Measurements from ENCODE around the gene ELP6. TPM values are rescaled to one million over a fixed set of nuclear protein-coding genes. Genes with fewer than 3 reads are reported as not detected.
A peak's percentile ranks its signal among the peaks of the same experiment; 100 is the strongest.

Gene ELP6
- total and polyA plus RNA-seq, 9 of the 15 experiments (the other 6 are each of a cell fraction or from before 2014, with no cell fraction given): 76.9 to 198 (median 83.3) TPM

DNA sequence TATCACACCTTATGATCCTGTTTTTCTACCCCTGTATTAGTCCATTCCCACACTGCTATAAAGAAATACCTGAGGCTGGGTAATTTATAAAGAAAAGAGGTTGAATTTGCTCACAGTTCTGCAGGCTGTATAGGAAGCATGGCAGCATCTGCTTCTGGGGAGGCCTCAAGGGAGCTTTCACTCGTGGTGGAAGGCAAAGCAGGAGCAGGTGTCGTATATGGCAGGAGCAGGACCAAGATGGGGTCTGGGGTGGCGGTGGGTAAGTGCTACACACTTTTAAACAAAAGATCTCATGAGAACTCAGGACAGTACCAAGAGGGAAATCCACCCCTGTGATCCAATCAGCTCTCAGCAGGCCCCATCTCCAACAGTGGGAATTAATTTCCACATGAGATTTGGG, 22.3 kb downstream of the ELP6 start:
- no peak for DNase-seq (ENCODE audit: extremely low read depth in 1 of 4, low spot score in 3 of 4)
- no peak overlapping the region for H3K4me2 ChIP-seq (ENCODE audit: insufficient read depth, low read length)
- no peaks in the 10 kb centered on the region for H3K9me3 ChIP-seq (replicated peaks; ENCODE audit: control insufficient read depth, insufficient read depth, low read depth, low read length)
- intact Hi-C loops (cut with micrococcal nuclease): no loop called here
- peaks cover 2 to 4% of the 10 kb centered on the region in 2 experiments; a peak in 4 of 5 replicates for H3K4me1 ChIP-seq (replicated peaks in 1 of 2; ENCODE audit: control insufficient read depth in 2 of 2, insufficient read depth in 2 of 2, low read length in 2 of 2)
- CTCF ChIA-PET (ENCODE audit: low intra/inter-chr PET ratio): no interaction called here
- H3K4me3 ChIP-seq: no peak overlapping the region
- H3K27ac ChIP-seq (ENCODE audit: extremely low read depth, low read depth, low read length): no peak overlapping the region
- POLR2A ChIA-PET: interaction anchor here (1.3 to 1.4 kb wide), 2 partner anchors 9 to 16 kb away, joined by 6 read pairs; no protein-coding TSS in a partner anchor
- no TSS peak for BruUV-seq (replicated peaks)
- H3K36me3 ChIP-seq (ENCODE audit: control insufficient read depth, insufficient read depth, low read length): peaks cover 60% of the 10 kb centered on the region
- H3K79me2 ChIP-seq (ENCODE audit: control insufficient read depth, insufficient read depth, low read length): no peaks in the 10 kb centered on the region
- peak; percentile 23 for FAIRE-seq
- no peak overlapping the region for H3K9ac ChIP-seq (ENCODE audit: insufficient read depth in 1 of 2, low read depth in 2 of 2, low read length in 2 of 2)
- ATAC-seq: no peak
- no peaks in the 10 kb centered on the region for H3K27me3 ChIP-seq (ENCODE audit: control insufficient read depth in 2 of 2, insufficient read depth in 2 of 2, low read length in 2 of 2)
- H2AFZ ChIP-seq (ENCODE audit: low read depth, low read length): no peak overlapping the region
- in situ Hi-C loops (cut with MboI): no loop called here
- H3K9me1 ChIP-seq (ENCODE audit: control insufficient read depth, insufficient read depth, low read length): no peaks in the 10 kb centered on the region
- no peaks in the 10 kb centered on the region for H4K20me1 ChIP-seq (replicated peaks; ENCODE audit: control insufficient read depth, insufficient read depth, low read length)
- 87% methylated on average over 3 of the region's 3 CpGs for WGBS (ENCODE audit: insufficient coverage, low coverage, missing lambda C conversion rate)
- TF ChIP-seq YY1 (IDR thresholded peaks at IDR 0.05; ENCODE audit: borderline replicate concordance in 1 of 3, control insufficient read depth in 1 of 3, extremely low read depth in 1 of 3, insufficient read depth in 3 of 3, insufficient read length in 1 of 3, insufficient replicate concordance in 2 of 3, low read depth in 1 of 3, low read length in 2 of 3): no peak
- TF ChIP-seq POLR2AphosphoS5 (IDR thresholded peaks at IDR 0.05; ENCODE audit: control insufficient read depth, insufficient read depth, low read depth, low read length): no peak
- TF ChIP-seq CBX8 (IDR thresholded peaks at IDR 0.05; ENCODE audit: borderline replicate concordance, extremely low read depth, low read depth, low read length, poor library complexity, severe bottlenecking): no peak
- TF ChIP-seq, protein P1, sequence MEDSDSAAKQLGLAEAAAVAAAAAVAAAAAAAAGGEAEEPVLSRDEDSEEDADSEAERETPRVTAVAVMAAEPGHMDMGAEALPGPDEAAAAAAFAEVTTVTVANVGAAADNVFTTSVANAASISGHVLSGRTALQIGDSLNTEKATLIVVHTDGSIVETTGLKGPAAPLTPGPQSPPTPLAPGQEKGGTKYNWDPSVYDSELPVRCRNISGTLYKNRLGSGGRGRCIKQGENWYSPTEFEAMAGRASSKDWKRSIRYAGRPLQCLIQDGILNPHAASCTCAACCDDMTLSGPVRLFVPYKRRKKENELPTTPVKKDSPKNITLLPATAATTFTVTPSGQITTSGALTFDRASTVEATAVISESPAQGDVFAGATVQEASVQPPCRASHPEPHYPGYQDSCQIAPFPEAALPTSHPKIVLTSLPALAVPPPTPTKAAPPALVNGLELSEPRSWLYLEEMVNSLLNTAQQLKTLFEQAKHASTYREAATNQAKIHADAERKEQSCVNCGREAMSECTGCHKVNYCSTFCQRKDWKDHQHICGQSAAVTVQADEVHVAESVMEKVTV (CRISPR knock-in tag; IDR thresholded peaks at IDR 0.05): no peak
- TF ChIP-seq CC2D1A (IDR thresholded peaks at IDR 0.05): no peak
- no peak for TF ChIP-seq BRCA1 (IDR thresholded peaks at IDR 0.05)
- no peak for TF ChIP-seq BRCA1 (CRISPR knock-in tag; IDR thresholded peaks at IDR 0.05)
- no peak for TF ChIP-seq MTA1 (IDR thresholded peaks at IDR 0.05; ENCODE audit: borderline replicate concordance)
- TF ChIP-seq, protein P2, sequence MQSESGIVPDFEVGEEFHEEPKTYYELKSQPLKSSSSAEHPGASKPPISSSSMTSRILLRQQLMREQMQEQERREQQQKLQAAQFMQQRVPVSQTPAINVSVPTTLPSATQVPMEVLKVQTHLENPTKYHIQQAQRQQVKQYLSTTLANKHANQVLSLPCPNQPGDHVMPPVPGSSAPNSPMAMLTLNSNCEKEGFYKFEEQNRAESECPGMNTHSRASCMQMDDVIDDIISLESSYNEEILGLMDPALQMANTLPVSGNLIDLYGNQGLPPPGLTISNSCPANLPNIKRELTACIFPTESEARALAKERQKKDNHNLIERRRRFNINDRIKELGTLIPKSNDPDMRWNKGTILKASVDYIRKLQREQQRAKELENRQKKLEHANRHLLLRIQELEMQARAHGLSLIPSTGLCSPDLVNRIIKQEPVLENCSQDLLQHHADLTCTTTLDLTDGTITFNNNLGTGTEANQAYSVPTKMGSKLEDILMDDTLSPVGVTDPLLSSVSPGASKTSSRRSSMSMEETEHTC (IDR thresholded peaks at IDR 0.05): no peak
- TF ChIP-seq MYNN (IDR thresholded peaks at IDR 0.05): no peak
- no peak for TF ChIP-seq MYNN (CRISPR knock-in tag; IDR thresholded peaks at IDR 0.05)
- TF ChIP-seq ZNF165 (CRISPR knock-in tag; IDR thresholded peaks at IDR 0.05; ENCODE audit: borderline replicate concordance): no peak
- TF ChIP-seq FOXK2 (conservative IDR thresholded peaks at IDR 0.05 in 1 of 2, IDR thresholded peaks at IDR 0.05 in 1 of 2; ENCODE audit: low read depth in 2 of 2): no peak
- TF ChIP-seq, protein P3, sequence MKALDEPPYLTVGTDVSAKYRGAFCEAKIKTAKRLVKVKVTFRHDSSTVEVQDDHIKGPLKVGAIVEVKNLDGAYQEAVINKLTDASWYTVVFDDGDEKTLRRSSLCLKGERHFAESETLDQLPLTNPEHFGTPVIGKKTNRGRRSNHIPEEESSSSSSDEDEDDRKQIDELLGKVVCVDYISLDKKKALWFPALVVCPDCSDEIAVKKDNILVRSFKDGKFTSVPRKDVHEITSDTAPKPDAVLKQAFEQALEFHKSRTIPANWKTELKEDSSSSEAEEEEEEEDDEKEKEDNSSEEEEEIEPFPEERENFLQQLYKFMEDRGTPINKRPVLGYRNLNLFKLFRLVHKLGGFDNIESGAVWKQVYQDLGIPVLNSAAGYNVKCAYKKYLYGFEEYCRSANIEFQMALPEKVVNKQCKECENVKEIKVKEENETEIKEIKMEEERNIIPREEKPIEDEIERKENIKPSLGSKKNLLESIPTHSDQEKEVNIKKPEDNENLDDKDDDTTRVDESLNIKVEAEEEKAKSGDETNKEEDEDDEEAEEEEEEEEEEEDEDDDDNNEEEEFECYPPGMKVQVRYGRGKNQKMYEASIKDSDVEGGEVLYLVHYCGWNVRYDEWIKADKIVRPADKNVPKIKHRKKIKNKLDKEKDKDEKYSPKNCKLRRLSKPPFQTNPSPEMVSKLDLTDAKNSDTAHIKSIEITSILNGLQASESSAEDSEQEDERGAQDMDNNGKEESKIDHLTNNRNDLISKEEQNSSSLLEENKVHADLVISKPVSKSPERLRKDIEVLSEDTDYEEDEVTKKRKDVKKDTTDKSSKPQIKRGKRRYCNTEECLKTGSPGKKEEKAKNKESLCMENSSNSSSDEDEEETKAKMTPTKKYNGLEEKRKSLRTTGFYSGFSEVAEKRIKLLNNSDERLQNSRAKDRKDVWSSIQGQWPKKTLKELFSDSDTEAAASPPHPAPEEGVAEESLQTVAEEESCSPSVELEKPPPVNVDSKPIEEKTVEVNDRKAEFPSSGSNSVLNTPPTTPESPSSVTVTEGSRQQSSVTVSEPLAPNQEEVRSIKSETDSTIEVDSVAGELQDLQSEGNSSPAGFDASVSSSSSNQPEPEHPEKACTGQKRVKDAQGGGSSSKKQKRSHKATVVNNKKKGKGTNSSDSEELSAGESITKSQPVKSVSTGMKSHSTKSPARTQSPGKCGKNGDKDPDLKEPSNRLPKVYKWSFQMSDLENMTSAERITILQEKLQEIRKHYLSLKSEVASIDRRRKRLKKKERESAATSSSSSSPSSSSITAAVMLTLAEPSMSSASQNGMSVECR (CRISPR knock-in tag; IDR thresholded peaks at IDR 0.05): no peak
- no peak for TF ChIP-seq ZKSCAN8 (CRISPR knock-in tag; IDR thresholded peaks at IDR 0.05)
- no peak for TF ChIP-seq HLTF (IDR thresholded peaks at IDR 0.05)
